Endothelial cell of umbilical vein (primary cell): ENCODE data around the gene GRIA4. TPM values are rescaled to one million over a fixed set of nuclear protein-coding genes. Genes with fewer than 3 reads are reported as not detected.

Source experiments
- BruUV-seq: library from RNA; stranded (reverse); fragments of 400-500 nt; replicated peaks from 2 replicates; lab custom pipeline; 2021; lab: Mats Ljungman, UMichigan
- CTCF ChIA-PET: fragments of 300-600, 350-600 bp; sonication (Branson Sonifier 250); formaldehyde crosslinking; loops from one replicate; lab custom pipeline; 2021; ENCODE audit warnings: antibody characterized with exemption, inconsistent platforms; lab: Charles Lee
- POLR2A ChIA-PET: fragments of 300-600, 350-600 bp; sonication (Branson Sonifier 250); formaldehyde crosslinking; loops from one replicate; lab custom pipeline; 2021; ENCODE audit warnings: antibody characterized with exemption, inconsistent platforms; lab: Charles Lee
- DNase-seq: peaks from one replicate; pipeline ENCODE4 v3.0.0-alpha.2; 2011; ENCODE audit warnings: low read depth, low spot score
- FAIRE-seq: peaks from 2 replicates; lab custom pipeline; 2011; peaks lifted over from hg19 to GRCh38; lab: Jason Lieb, UNC
- H2AFZ ChIP-seq: 2 replicates; pipeline ENCODE4 v1.6.0; 2012; ENCODE audit warnings: low read depth, low read length, control low read depth, inconsistent platforms
- H3K27ac ChIP-seq: 2 replicates; pipeline ENCODE4 v1.5.1; 2011; ENCODE audit warnings: low read depth, mild to moderate bottlenecking, control low read depth, low read length, moderate library complexity; ENCODE audit not compliant: insufficient read depth
- H3K27me3 ChIP-seq, 2 experiments: 2 replicates each; pipeline versions ENCODE4 v1.6.0 to v1.6.1; 2011; ENCODE audit warnings: low read length in 2 of 2, mixed read lengths in 1 of 2; ENCODE audit not compliant: control insufficient read depth in 2 of 2, insufficient read depth in 2 of 2
- H3K36me3 ChIP-seq, 2 experiments: 2 replicates in 1 of 2; 3 replicates in 1 of 2; pipeline ENCODE4 v1.5.1; 2011; ENCODE audit warnings: low read length in 2 of 2, mild to moderate bottlenecking in 1 of 2, moderate library complexity in 1 of 2; ENCODE audit not compliant: control insufficient read depth in 2 of 2, insufficient read depth in 2 of 2; ENCODE audit errors: extremely low read depth in 1 of 2
- H3K4me1 ChIP-seq: 3 replicates; pipeline ENCODE4 v1.5.1; 2011; ENCODE audit warnings: mild to moderate bottlenecking, low read length; ENCODE audit not compliant: control insufficient read depth, insufficient read depth; ENCODE audit errors: extremely low read depth
- H3K4me2 ChIP-seq: 2 replicates; pipeline ENCODE4 v1.6.1; 2011; ENCODE audit warnings: low read length, control low read depth, mixed read lengths; ENCODE audit not compliant: insufficient read depth
- H3K4me3 ChIP-seq, 3 experiments: fragments of 200-600 bp in 1 of 3; sonication (generic), shearing (Covaris generic) in 1 of 3; replicated peaks in 1 of 3; 2 replicates each; pipeline ENCODE4 v1.5.1; 2011 to 2016; ENCODE audit warnings: control low read depth in 3 of 3, low read length in 3 of 3, mild to moderate bottlenecking in 2 of 3, inconsistent platforms in 1 of 3, low read depth in 1 of 3, moderate library complexity in 1 of 3; ENCODE audit not compliant: insufficient read depth in 1 of 3
- H3K79me2 ChIP-seq: 2 replicates; pipeline ENCODE4 v1.6.0; 2012; ENCODE audit warnings: low read length, inconsistent platforms; ENCODE audit not compliant: control insufficient read depth, insufficient read depth
- H3K9ac ChIP-seq: replicated peaks from 2 replicates; pipeline ENCODE3; 2011; ENCODE audit warnings: low read length, control low read depth; ENCODE audit not compliant: insufficient read depth; ENCODE audit errors: extremely low read depth
- H3K9me1 ChIP-seq: replicated peaks from 3 replicates; pipeline ENCODE4 v1.6.0; 2011; ENCODE audit warnings: mild to moderate bottlenecking, low read length; ENCODE audit not compliant: control insufficient read depth, insufficient read depth; ENCODE audit errors: extremely low read depth
- H3K9me3 ChIP-seq: replicated peaks from 2 replicates; pipeline ENCODE4 v1.5.1; 2012; ENCODE audit warnings: low read length, inconsistent platforms; ENCODE audit not compliant: control insufficient read depth, insufficient read depth
- H4K20me1 ChIP-seq: replicated peaks from 2 replicates; pipeline ENCODE3; 2011; ENCODE audit warnings: mild to moderate bottlenecking, low read length; ENCODE audit not compliant: control insufficient read depth, insufficient read depth; ENCODE audit errors: extremely low read depth
- EZH2 ChIP-seq: IDR thresholded peaks from 2 replicates; pipeline ENCODE4 v1.6.1; 2012; ENCODE audit warnings: borderline replicate concordance, low read depth, mild to moderate bottlenecking, moderate library complexity, low read length, inconsistent platforms; ENCODE audit not compliant: severe bottlenecking
- FOS ChIP-seq: IDR thresholded peaks from 2 replicates; pipeline ENCODE4 v1.6.1; 2011; ENCODE audit warnings: mild to moderate bottlenecking, low read length, moderate library complexity, borderline replicate concordance; ENCODE audit not compliant: insufficient read depth
- GATA2 ChIP-seq: IDR thresholded peaks from 2 replicates; pipeline ENCODE4 v1.7.0; 2011; ENCODE audit warnings: low read depth, mild to moderate bottlenecking, moderate library complexity, mixed read lengths, low read length; ENCODE audit not compliant: insufficient read length, insufficient read depth
- JUN ChIP-seq: IDR thresholded peaks from 2 replicates; pipeline ENCODE4 v1.6.1; 2011; ENCODE audit warnings: borderline replicate concordance, low read depth; ENCODE audit not compliant: insufficient read length, insufficient read depth
- MAX ChIP-seq: IDR thresholded peaks from 2 replicates; pipeline ENCODE4 v1.6.1; 2011; ENCODE audit not compliant: insufficient read depth, insufficient read length
- POLR2A ChIP-seq: IDR thresholded peaks from 2 replicates; pipeline ENCODE4 v1.6.1; 2012; ENCODE audit warnings: low read depth, mild to moderate bottlenecking, control low read depth, low read length
- POLR2AphosphoS5 ChIP-seq: IDR thresholded peaks from 2 replicates; pipeline ENCODE4 v1.6.1; 2012; ENCODE audit warnings: low read depth, mild to moderate bottlenecking, control low read depth, low read length, moderate library complexity; ENCODE audit not compliant: insufficient read depth
- dilution Hi-C: fragments of 300-500 bp; cut with MboI; formaldehyde crosslinking; loops from one replicate; pipeline ENCODE4 v1.15.0; 2019; ENCODE audit warnings: low sequenced_read_pairs; ENCODE audit not compliant: extremely low pct_ligation_motif_present
- intact Hi-C: fragments of 100-400 bp; cut with micrococcal nuclease; formaldehyde crosslinking; loops from one replicate; pipeline ENCODE4 v1.10.0; 2022
- polyA plus RNA-seq, 4 experiments: library from polyadenylated mRNA; depleted of rRNA in 3 of 4; stranded (reverse) in 3 of 4; unstranded in 1 of 4; fragments of >200 nt; gene quantifications; 2 replicates each; pipeline versions ENCODE4 v1.2.1 to v1.2.3, GENCODE V29; 2011 to 2012; ENCODE audit warnings: missing spikeins in 1 of 4
- total RNA-seq: library from RNA; stranded (reverse); gene quantifications from 2 replicates; pipeline ENCODE4 v1.2.3, GENCODE V29; 2021
- TF ChIP-seq, protein P1 (sequence below), 2 donors: IDR thresholded peaks; 1 replicate in 1 of 2; 2 replicates in 1 of 2; pipeline ENCODE4 v1.5.1; 2011; ENCODE audit warnings: low read length in 2 of 2, mild to moderate bottlenecking in 2 of 2, moderate library complexity in 2 of 2, control low read depth in 1 of 2, inconsistent platforms in 1 of 2, low read depth in 1 of 2; ENCODE audit not compliant: insufficient read depth in 1 of 2; ENCODE audit errors: extremely low read depth in 1 of 2

GRIA4 gene
- total and polyA plus RNA-seq, 2 donors (not counting 3 experiments of a cell fraction or from before 2014, with no cell fraction given): not detected

DNA sequence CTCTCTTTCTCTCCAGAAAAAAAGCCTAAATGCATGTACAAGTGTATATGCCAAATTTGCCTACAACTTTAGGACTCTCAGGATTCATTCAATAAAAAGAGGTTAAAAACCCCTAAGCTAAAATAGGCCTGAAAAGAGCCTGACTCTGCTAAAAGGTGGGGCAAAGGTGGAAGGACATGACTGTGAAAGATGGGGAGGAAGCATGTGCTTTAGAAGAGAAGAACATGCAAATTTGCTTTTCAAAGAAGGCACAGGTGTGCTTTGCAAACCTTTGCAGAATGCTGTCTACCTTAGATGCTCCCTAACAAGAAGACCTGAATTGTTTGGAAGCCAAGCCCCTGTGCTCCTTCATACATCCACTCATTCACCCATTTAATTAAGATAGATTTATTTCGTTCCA, 87.4 kb downstream of the GRIA4 start:
- no peak for FAIRE-seq
- Histone ChIP-seq H3K27me3 (no peaks in the 10 kb centered on the region), H3K27ac (no peak overlapping the region), H3K4me2 (no peak overlapping the region), H3K9me1 (no peaks in the 10 kb centered on the region), H3K9ac (no peak overlapping the region), H4K20me1 (no peaks in the 10 kb centered on the region), H3K4me1 (no peaks in the 10 kb centered on the region), H3K79me2 (no peaks in the 10 kb centered on the region), H2AFZ (no peak overlapping the region), H3K36me3 (no peaks in the 10 kb centered on the region), H3K9me3 (no peaks in the 10 kb centered on the region), H3K4me3 (no peak overlapping the region)
- intact Hi-C loops (no loop called here), dilution Hi-C loops (no loop called here)
- CTCF ChIA-PET: no interaction called here
- no peak for DNase-seq
- no TSS peak for BruUV-seq
- POLR2A ChIA-PET: no interaction called here
- TF ChIP-seq FOS (no peak), MAX (no peak), POLR2A (no peak)
- TF ChIP-seq, protein P1, sequence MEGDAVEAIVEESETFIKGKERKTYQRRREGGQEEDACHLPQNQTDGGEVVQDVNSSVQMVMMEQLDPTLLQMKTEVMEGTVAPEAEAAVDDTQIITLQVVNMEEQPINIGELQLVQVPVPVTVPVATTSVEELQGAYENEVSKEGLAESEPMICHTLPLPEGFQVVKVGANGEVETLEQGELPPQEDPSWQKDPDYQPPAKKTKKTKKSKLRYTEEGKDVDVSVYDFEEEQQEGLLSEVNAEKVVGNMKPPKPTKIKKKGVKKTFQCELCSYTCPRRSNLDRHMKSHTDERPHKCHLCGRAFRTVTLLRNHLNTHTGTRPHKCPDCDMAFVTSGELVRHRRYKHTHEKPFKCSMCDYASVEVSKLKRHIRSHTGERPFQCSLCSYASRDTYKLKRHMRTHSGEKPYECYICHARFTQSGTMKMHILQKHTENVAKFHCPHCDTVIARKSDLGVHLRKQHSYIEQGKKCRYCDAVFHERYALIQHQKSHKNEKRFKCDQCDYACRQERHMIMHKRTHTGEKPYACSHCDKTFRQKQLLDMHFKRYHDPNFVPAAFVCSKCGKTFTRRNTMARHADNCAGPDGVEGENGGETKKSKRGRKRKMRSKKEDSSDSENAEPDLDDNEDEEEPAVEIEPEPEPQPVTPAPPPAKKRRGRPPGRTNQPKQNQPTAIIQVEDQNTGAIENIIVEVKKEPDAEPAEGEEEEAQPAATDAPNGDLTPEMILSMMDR (IDR thresholded peaks at IDR 0.05; ENCODE audit: extremely low read depth in 1 of 2, insufficient read depth in 1 of 2, low read depth in 1 of 2, low read length in 2 of 2): no peak

DNA sequence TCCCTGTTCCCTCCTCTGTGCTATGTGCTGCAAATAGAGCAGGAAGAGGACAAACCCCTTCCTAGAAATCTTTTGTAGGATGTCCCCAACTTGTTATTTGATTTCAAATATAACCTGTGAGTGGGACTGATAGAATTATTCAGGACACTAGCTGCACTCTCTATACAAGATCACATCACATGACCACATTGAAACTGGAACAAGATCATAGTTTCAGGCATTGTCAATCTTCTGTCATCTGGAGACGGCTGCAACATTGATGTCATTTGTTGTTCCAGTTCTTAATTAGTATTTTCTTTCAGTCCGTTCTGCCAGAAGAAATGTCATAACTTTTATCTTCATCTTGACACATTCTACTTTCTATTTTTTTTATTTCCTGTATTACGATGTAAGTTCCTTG, 89.3 kb downstream of the GRIA4 start:
- TF ChIP-seq MAX: no peak
- no peak for TF ChIP-seq JUN
- TF ChIP-seq POLR2A: no peak
- TF ChIP-seq, protein P1 (IDR thresholded peaks at IDR 0.05; ENCODE audit: extremely low read depth in 1 of 2, insufficient read depth in 1 of 2, low read depth in 1 of 2, low read length in 2 of 2): no peak
- TF ChIP-seq EZH2: no peak
- TF ChIP-seq GATA2: no peak
- TF ChIP-seq POLR2AphosphoS5: no peak
- no peak for TF ChIP-seq FOS
- no peaks in the 10 kb centered on the region for H3K9me1 ChIP-seq
- H3K4me3 ChIP-seq: no peak overlapping the region
- no peaks in the 10 kb centered on the region for H3K4me1 ChIP-seq
- intact Hi-C loops: no loop called here
- FAIRE-seq: no peak
- no peak overlapping the region for H3K27ac ChIP-seq
- no peak overlapping the region for H3K9ac ChIP-seq
- no peaks in the 10 kb centered on the region for H3K79me2 ChIP-seq
- ChIA-PET POLR2A (no interaction called here), CTCF (no interaction called here)
- H2AFZ ChIP-seq: no peak overlapping the region
- no peaks in the 10 kb centered on the region for H3K36me3 ChIP-seq
- no TSS peak for BruUV-seq
- no peaks in the 10 kb centered on the region for H3K9me3 ChIP-seq
- H3K27me3 ChIP-seq: no peaks in the 10 kb centered on the region
- DNase-seq: no peak
- dilution Hi-C loops: no loop called here
- H4K20me1 ChIP-seq: no peaks in the 10 kb centered on the region
- no peak overlapping the region for H3K4me2 ChIP-seq
